Fibroblast of upper back skin (primary cell): Measurements from ENCODE around the gene CCDC187.

ENCODE experiments used
- DNase-seq: peaks from one replicate; pipeline ENCODE4 v3.0.0-alpha.2; 2013

CCDC187 gene

DNA sequence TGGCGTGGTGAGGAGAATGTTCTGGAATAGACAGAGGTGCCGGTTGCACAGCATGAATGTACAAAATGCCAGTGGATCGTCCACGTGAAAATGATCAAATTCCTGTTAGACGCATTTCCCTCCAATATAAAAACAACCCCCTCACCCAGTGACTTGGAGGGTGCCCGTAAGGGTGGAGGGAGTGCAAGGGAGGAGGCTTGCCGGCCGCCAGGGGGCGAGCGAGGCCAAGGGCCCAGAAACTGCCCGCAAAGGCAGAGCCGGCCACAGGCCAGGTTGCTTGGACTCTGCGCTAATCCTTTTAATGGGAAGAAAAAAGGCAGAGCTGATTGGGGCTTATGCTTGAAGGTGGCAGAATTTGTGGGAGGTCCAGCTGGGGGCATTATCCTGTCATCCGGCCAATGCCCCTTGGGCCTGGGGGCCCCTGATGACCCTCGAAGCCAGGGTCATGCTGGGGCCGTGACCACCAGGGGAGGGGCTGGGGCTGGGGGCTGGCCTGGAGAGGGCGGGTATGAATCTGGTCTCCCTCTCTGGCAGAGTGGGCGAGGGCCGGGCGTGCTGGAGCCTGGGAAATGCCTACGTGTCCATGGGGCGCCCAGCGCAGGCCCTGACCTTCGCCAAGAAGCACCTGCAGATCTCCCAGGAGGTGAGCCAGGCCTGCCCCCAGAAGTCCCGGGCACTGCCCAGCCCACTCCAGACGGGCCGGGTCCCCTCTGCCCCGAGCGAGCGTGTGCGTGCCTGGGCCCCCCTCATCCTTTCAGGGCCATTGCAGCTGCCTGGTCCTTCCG lies 35.5 kb upstream of the CCDC187 start:
- DNase-seq, result peak; percentile 39

DNA sequence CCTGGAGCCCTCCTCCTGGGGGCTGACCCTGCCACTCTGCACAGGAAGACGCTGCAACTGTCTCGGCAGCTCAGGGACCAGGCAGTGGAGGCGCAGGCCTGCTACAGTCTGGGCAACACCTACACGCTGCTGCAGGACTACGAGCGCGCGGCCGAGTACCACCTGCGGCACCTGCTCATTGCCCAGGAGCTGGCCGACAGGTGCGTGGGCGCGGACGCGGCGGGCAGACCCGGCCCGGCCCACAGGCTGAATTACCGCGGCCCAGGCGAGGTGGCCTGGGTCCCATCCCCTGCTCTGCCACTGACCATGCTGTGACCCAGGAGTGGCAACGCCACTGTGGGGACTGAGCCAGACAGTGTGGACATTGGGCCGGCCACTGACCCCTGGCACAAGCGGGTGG lies 34.6 kb upstream of the CCDC187 start:
- no peak for DNase-seq

DNA sequence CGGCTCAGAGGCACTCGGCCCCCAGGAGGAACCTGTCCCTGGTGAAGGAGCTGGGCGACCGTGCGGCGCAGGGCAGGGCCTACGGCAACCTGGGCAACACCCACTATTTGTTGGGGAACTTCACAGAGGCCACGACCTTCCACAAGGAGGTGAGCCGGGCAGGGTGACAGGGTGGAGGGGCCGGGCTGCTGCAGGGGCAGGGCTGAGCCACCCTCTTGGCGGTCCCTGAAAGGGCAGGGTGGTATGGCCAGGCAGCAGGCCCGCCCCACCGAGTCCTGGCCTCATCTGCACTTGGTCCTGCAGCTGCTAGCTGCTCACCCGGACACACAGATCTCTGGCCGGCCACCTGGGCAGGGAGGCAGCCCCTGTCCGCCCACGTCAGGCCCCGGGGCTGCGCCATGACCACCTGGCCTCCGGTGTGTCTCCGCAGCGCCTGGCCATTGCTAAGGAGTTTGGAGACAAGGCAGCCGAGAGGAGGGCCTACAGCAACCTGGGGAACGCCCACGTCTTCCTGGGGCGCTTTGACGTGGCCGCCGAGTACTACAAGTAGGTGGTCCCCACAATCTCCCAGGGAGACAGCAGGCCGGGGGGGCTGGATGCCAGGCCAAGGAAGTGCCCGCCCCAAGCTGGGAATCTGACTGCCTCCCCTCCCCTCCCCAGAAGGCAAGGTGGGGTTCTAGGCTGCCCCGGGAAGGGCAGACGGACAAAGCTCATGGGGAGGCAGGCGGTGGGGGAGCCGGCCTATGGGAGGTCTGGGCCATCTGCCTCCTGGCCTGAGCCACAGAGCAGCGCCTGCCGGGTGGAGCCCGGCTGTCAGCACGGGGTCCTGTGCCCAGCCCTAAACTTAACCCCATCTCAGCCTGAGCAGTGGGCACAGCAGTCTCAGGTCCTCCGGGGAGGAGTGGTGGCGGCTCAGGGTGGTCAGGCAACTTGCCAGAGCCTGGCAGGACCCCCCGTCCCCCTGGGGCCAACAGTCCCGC lies 33.8 kb upstream of the CCDC187 start:
- DNase-seq, result no peak

DNA sequence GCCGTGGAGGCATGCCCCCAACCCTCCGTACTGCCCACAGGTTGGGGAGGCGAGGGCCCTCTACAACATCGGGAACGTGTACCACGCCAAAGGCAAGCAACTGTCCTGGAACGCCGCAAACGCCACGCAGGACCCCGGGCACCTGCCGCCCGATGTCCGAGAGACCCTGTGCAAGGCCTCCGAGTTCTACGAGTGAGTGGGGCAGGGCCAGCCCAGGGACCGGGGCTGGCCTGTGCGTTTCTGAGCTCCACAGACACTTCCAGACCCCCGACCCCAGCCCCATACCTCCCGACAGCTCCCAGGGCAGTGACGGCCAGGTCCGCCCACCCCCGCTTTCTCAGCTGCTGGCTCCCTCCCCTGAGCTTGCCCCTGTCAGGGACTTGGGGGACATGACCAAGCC lies 33.0 kb upstream of the CCDC187 start:
- DNase-seq, result no peak

DNA sequence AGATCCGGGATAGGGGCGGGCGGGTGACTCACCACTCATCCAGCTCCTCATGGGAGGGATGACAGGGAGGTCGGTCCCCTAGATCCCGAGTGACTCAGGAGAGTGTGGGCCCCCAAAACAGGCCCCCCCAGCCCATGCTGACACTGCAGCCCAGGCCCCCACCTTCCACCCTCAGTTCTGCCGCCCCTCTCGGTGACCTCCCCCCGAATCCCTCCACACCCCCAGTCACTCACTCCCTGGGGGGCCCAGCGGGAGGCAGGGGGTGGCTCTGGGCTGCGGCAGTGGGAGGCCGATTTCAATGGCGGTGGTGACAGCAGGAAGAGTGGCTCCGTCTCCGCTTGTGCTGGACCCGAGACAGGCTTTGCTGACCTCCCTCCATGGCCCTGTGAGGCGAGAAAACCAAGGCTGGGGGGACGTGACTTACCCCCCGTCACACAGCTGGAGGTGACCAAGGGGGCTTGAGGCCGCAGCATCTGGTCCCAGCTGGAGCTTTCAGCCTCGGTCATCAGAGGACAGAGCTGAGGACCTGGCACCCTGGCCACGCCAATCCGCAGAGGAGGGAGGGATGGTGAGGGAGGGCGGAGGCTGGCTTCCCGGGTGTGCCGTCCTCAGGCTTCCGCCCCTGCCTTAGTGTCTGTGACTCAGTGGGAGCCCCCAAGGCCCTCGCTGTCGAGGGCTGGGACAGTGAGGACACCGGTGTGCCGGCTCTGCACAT lies 32.4 kb upstream of the CCDC187 start:
- peak; percentile 29 for DNase-seq

DNA sequence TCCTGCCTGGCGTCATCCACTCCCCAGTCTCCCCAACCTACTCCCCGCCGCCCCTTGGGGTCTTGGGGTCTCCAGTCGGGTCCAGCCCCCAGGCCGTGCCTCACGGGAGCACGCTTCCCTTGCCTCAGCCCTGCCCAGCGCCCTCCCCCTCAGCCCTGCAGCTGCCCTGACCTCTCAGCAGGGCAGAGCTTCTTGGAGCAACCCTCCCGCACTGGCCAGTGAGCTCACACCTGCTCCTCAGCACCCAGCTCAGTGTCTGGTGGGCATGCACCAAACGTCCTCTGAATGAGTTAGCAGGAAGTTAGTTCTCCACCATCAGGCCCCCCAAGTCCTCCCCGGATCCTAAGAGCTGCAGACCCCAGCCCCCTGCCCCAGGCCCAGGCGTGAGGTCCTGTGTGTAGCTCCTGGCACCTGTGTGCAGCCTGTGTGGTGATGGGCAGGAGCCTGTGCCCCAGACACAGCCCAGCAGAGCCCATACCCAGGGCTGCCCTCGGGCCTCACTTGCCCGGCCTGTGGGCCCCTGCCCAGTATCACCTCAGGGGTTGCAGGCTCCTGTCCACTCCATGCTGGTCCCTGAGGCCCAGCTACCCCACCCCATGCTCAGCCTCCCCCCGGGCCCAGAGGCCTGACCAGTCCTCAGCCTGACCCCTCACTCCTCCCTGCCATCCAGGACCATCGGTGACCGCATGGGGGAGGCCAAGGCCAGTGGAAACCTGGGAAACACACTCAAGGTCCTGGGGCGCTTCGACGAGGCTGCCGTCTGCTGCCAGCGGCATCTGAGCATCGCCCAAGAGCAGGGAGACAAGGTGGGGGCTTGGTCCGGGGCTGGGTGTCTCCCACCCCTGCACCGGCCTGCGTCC lies 31.6 kb upstream of the CCDC187 start:
- DNase-seq, result no peak

DNA sequence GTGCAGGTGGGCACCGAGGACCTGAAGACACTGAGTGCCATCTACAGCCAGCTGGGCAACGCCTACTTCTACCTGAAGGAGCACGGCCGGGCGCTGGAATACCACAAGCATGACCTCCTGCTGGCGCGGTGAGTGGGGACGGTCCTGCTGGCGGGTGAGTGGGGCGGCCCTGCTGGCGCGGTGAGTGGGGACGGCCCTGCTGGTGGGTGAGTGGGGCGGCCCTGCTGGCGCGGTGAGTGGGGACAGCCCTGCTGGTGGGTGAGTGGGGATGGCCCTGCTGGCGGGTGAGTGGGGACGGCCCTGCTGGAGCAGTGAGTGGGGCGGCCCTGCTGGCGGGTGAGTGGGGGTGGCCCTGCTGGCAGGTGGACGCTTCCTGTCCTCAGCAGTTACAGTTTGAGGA lies 30.6 kb upstream of the CCDC187 start:
- DNase-seq, result no peak

DNA sequence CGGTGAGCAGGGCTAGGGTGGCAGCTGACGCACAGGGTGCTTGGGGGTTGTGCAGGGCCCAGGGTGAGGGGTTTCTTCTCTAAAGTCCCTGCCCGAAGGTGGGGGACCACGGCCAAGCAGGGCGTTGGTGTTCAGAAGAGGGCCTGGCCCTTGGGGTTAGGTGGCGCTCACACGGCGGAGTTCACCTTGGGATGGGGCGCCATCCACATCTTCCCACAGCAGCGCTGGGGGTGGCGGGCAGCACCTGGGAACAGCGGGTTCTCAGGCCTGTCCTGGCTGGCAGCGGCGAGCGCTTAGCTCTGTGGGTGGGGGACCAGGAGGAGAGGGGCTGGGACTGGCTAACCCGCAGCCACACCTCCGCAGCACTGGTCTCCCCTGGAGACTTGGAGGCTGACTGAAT lies 29.6 kb upstream of the CCDC187 start:
- DNase-seq, result no peak

DNA sequence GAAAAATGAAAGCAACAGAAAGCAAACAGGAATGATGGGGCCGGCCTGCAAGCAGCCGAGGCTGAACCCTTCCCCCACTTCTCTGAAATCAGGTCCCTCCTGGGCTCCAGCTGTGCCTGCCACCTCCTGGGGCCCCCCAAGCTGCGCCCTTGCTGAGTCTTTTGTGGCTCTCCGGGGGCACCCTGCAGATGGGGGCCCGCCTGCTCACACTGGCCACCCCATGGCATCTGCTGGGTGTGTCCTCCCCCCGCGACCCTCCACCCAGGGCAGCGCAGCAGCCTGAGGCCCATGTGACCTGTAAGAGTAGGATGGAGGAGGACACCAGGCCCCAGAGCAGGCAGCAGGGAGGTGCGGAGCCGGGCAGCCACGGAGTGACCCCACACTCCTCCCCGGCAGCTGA lies 29.2 kb upstream of the CCDC187 start:
- DNase-seq, result no peak

DNA sequence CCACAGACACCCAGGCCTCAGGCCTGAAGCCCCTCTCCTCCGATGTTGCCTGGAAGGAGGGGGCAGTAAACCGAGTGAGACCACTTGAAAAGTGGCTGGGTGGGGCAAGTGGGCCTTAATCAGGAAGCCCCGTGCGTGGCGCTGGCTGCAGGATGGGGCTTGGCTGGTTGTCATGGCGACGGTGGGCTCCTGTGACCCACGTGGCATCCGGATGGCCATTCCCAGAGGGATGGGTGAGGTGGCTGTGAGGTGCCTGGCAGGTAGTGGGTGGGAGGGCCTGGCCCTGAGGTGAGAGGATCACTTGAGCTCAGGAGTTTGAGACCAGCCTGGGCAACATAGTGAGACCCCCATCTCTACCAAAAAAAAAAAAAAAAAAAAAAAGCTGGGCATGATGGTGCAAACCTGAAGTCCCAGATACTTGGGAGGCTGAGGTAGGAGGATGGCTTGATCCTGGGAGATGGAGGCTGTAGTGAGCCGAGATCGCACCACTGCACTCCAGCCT lies 28.6 kb upstream of the CCDC187 start:
- no peak for DNase-seq

DNA sequence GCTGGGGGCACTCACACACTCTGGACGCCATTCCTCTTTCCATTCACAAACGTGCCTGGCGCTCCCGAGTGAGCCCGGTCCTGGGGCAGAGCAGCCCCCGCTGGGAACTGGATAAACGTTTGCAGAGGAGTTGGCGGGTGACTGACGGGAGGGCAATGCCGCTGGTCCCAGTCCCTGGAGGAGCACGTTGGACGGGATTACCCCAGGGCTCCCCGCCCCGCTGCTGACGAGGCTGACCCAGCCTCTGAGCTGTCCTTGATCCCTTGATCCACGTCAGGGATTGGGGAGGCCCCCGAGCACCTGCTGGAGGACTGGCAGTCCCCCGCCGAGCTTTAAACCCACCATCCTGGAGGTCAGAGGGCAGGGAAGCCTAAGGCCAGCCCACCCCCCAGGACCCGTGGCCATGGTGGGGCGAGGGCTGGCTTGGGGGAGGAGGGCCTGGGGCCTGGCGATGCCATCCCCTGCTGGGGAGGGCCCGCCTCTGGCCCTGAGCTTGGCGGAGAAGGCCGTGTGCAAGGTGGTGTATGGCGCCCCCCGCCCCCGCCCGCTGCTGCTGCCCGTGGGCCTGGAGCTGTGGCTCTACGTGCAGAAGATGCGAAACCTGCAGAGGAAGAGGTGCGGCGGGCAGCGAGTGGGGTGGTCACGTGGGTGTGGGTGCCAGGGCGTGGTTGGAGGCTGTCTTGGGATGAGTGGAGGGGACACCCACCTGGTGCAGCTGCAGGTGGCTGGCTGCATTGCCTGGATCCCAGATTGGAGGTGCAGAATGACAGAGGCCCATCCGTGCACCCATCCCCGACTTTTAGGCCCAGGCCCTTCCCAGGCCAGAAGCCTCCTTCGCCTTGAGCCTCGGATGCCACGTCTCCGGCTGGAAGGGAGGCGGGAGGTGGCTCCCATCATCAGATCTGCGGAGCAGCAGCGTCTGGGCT lies 27.9 kb upstream of the CCDC187 start:
- no peak for DNase-seq

DNA sequence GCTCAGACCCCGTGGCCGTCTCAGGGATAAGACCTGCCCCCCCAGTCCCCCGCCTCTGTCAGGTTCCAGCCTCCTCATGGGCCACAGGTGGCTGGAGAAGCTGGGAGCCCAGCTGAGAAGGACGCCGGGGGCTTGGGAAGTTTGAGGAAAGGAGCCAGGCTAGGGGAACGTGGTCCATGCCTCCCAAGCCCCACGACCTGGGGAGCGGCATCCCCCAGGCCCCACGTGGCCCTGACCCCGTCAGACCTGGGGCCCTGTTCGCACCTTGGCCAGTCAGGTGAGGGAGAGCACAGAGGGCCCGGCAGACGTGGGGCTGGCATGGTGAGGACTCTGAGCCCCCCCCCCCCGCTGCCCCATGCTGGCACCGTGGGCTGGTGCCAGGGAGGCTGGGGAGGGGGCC lies 27.1 kb upstream of the CCDC187 start:
- DNase-seq, result no peak

DNA sequence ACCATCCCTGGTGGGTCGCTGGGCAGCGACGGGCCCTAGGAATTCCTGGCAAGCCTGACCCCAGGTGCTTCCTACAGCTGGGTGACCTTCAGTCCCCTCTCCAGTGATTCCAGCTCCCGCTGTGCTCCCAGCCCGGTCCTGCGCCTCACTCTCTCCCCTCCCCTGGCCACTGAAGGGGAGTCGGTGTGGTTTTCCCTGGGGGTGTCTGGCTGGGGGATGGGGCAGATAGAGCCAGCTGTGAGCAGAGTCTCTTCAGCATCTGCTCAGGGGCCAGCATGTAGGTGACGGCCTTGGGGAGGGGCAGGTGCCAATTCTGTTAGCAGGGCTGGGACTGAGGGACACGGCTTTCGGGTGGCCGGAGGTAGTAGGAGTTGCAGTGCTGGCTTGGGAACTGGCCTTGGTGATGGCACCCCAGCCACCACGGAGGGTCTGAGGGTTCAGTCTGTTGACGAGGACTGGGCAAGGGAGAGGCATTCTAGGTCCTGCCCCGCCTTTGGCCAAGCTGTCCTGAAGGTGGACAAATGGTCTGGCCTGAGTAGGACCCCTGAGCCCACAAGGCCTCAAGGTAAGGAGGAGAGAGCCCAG lies 26.6 kb upstream of the CCDC187 start:
- no peak for DNase-seq

DNA sequence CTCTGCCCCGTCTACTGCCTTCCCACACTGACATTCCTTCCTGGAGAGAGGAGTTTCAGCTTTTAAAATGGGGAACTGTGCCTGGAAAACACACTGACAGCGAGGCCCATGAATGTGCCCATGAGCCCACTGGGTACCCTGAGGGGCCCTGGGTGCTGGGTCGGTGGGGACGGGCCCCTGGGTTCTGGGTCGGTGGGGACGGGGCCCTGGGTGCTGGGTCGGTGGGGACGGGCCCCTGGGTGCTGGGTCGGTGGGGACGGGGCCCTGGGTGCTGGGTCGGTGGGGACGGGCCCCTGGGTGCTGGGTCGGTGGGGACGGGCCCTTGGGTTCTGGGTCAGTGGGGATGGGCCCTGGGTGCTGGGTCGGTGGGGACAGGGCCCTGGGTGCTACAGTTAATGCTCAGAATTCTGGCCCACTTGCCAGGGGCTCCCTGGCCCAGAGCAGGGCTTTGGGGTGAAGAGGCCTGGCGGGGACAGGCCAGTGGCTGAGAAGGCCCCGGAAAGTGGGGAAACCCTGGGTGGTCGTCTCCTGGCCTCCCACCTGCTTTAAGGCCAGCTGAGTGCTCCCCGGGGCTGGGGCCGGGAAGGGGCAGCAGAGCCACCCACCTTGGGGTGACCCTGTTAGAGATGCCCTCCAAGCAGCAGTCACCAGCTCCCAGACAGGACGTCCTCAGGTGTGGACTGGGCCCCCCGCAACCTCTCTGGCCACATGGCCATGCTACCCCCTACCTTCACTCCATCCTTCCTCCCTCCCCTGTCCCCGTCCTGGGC lies 25.9 kb upstream of the CCDC187 start:
- no peak for DNase-seq

DNA sequence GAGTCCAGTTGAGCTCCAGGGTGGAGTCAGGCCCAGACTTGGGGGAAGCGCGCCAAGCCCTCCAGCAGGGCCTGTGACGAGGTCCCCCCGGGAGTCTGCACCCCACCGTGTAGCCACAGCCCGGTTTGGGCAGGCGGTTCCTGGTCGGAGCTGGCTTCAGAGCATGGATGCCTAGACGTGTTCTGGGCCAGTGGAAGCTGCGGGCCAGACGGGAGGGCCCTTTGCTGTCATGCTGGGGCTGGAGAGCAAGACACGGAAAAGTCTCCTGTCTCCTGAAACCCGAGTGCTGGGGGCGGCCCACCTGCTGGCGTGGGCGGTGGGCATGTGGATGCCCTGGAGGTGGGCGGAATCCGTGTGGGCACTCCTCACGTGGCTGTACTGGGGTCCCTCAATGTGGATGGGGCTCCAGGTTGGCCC lies 25.3 kb upstream of the CCDC187 start:
- DNase-seq, result no peak

DNA sequence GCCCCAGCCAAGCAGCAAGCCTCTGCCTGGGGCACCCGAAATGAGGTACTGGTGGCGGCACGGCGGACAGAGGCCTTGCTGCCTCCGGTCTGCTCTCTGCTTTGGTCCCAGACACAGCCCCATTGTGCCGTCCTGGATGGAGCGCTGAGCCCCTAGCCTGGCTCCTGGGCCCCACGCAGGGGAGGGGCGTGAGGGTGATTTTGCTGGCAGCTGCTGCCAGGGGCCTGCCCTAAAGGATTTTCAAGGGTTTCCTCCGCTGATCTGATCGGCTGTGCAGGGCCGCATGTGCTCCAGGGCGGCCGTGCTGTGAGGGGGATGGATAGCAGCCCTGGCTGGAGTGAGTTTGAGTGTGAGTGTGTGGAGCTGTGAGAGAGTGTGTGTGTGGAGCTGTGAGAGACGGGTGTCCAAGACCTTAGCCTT lies 24.7 kb upstream of the CCDC187 start:
- DNase-seq, result peak; percentile 29

DNA sequence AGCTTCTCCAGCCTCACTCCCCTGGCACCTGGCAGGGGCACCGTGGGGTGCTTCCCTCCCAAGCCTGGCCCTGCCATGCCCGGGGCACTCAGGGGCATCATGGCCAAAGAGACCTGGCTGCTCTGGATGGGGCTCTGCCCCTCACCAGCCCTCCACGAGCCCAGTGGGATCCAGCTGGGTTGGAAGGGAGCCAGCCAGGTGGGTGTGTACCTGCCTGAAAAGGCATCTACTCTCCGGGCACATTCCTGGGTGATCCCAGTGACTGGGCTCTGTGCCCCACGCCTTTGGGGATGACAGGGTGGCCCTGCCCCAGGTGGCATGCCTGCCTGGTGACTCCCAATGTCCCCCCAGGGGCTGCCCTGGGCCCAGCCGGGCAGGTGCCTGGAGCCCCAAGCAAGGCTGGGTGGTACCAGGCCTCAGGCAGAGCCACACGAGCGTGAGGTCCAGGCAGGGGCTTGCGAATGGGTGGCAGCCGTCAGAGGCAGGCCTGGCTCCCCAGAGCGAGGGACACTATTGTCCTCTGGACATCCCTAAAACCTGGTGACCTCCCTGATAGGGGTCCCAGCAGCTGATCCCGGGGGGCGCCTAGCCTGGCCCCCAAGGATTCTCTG lies 24.2 kb upstream of the CCDC187 start:
- DNase-seq, result no peak

DNA sequence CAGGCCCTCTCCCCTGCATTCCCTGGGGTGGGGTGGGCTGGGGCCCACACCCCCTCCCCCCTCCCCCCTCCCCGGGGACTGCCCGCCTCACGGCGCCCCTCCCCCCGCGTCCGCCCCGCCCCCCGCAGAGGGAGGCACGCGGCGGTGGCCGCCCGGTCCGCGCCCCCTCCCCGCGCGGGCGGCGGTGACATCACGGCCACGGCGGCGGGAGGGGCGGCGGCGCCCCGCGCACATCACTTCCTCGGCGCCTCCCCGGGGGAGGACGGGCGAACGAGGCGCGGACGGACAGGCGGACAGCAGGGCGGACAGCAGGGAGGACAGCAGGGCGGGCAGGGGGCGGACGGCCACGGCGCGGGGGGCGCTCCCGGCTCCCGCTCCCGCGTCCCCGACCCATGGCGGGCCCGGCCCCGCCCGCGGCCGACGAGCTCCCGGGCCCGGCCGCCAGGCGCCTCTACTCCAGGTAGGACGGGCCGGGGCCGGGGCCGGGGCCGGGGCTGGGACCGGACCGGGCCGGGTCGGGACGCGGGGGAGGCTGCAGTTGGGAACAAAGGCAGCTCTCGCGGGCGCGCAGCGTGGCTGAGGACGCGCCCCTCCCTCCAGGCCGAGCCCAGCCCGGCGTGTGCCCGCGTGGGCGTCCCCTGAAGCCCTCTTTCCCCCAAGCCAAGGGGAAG lies 23.5 kb upstream of the CCDC187 start, which contains the start of gene GPSM1:
Gene GPSM1, plus strand, starts transcription at position 236 of the 671 bp plus-strand sequence. Its CDS starts 157 bp downstream, at position 393.
- peak; percentile 58 for DNase-seq
